Measurements from ENCODE around the gene LRRC4. TPM values are rescaled to one million over a fixed set of nuclear protein-coding genes. Genes with fewer than 3 reads are reported as not detected.

The LRRC4 gene, protein sequence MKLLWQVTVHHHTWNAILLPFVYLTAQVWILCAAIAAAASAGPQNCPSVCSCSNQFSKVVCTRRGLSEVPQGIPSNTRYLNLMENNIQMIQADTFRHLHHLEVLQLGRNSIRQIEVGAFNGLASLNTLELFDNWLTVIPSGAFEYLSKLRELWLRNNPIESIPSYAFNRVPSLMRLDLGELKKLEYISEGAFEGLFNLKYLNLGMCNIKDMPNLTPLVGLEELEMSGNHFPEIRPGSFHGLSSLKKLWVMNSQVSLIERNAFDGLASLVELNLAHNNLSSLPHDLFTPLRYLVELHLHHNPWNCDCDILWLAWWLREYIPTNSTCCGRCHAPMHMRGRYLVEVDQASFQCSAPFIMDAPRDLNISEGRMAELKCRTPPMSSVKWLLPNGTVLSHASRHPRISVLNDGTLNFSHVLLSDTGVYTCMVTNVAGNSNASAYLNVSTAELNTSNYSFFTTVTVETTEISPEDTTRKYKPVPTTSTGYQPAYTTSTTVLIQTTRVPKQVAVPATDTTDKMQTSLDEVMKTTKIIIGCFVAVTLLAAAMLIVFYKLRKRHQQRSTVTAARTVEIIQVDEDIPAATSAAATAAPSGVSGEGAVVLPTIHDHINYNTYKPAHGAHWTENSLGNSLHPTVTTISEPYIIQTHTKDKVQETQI
- under 0.01 TPM in 1 of 2 replicates, not detected in the other for total RNA-seq (2014; rRNA removed; shearing (Covaris generic))

DNA sequence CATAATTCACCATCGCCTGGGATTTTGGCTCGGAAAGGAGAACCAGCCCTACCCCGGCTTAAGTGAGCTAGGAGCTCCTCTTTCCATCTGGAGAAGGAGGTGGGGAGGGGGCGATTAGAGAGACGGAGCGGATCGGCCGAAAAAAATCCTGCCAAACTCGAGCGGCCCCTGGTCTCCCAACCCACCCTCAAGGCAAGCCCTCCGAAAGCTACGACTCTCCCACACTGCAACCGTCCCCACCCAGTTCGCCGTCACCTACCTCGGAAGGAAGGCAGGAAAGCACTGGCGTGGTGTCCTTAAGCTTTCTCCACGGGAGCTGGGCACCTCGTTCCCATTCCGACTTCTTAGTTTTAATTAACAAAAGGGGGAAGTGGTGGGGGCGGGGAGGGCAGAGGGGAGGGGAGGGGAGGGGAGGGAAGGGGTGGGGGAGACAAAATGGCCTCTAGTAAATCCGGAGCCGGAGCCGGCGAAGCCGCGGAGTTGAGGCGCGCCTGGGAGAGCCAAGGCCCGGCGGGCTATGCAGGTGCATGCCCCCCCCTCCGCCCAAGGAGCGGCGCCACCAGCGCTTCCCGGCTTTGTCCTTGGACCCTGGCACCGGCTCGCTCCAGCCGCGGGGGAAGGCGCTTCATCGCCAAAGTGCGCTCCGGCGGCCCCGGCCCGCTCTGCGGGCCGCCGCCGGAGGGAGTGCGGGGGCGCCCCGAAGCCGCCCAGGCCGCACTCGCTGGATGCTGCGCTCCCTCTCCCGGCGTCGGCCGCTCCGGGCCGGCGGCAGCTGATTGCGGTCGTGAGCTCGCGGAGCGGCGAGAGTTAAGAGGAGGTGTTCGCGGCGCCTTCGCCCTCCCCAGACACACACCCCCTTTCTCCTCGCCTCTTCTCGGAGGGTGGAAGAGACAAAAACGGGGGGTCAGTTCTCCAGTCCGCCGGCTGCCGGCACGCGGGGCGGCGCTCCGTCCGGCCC lies at the start of gene LRRC4:
LRRC4 (minus strand) TSS at position 784 of the 958 bp plus-strand sequence. CDS start 797 bp downstream, outside the sequence.
- DNase-seq (ENCODE audit: low read depth): peak; percentile 44

DNA sequence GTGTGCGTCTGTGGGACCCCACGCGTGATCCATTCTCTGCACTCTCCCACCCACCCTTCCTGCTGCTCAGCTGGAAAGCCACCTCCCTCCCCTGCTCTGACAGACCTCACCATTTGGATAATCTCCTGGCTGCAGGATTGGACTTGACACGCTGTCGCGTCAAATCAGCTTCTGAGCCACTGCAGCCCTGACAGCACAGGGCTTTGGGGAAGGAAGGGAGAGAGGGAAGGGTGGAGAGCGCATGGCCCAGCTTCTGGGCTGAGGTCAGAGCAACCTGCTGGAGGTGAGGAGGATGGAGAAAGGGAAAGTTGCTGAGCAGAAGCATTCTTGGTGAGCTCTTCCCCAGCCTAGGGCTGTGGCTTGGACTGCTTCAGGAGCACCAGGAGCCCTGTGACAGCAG lies 48.9 kb upstream of the LRRC4 start:
- DNase-seq (ENCODE audit: low read depth): no peak

DNA sequence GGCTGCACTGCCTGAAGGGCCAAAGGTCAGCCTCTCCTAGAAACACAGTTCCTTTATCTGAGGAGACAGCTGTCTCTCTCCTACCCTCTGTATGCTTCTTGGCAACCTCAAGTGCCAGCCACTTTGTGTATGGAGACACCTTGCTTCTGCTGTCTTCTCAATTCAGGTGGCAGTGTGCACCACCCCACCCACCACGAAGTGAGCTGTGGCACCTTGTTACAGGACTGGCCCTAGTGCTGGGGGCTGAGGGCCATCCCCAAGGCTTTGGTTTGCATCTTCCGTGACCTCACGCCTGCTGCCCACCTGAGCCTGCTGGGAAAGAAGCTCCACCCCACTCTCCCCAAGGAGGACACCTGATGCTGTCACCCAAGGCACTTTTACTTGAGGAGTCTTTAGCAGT lies 47.1 kb upstream of the LRRC4 start:
- DNase-seq (ENCODE audit: low read depth): no peak

DNA sequence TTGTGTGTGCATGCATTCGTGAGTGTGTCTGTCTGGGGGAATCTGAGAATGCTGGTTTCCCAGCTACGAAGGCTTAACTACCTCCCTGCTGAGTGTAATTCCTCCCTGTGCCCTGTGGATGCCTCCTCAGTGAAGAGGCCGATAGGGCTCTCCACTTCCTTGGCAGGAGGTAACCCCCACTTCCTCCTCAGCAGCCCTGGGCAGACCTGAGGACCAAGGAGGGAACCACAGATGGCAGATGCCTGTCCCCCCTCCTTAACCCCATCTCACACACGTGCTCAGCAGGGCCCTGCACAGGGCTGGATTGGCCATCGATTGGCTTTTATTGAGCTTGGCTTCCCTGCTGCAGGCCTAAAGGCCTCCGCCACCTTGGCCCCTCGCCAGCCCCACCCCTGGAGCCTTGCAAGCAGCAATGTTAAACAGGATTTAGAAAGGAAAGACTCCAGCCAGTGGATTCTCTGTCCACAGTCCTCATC lies 45.6 kb upstream of the LRRC4 start:
- no peak for DNase-seq (ENCODE audit: low read depth)

DNA sequence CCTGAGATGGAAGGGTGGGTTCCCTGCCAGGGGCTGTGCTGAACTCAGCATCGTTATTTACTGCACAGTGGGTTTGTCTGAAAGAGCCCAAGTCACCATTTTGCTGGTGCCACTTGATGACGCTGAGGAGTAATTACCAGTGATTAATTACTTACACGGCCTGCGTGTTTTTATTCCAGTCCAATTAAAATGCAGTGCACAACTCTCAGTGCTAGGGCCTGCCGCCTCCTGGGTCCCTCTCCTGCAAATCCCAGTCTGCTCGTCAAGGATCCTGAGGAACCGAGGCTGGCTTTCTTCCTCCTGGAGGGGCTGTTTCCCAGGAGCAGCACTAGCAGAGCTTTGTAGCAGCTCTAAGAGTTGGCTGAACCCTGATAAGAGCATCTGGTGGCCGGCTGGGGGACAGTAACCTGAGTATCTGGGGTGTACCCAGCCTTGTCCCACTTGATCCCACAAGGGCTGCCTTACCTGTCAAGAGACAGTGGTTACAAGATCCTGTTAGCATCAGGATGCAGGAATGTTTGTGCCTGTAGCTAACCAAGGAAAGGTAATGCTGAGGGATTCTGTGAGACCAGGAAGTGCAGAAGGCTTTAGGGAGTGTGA lies 45.1 kb upstream of the LRRC4 start:
- no peak for DNase-seq (ENCODE audit: low read depth)

DNA sequence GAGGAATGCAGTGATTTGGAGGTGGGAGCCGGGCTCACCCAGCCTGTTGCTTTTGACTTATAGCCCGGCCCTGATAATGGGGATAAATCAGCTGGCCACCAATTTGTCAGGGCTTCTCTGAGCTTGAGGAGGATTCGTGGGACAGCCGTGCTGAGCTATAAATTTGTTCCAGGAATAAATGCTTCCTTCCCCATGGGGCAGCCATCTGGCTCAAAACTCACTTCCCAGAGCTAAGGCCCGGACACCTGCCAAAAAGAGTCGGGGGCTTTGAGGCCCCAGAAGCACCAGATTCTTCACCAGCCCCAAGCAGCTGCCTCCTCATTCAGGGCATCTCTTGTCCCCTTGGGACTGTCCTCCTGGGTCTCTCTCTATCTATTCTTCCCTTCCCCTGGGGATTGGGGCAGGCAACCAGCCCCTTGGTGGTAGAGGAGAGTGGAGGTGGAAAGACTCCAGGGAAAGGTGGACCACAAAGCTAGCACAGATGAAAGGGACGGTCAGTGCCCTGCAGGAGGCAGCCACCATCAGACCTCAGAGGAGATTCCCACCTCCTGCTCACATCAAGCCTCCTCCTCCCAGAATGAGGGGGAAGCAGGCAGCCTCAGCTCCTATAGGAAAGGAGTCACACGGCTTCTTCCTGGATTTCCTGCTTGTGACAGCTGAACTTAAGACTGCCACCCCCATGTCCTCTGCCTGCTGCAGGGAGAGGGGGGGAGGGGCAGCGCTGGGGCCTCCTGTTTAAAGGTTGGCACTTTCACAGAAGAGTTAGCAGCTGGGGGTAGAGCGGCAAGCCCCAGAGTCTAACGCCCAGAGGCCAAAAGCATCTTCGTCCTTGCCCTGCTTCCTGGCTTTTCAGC lies 44.2 kb upstream of the LRRC4 start:
- no peak for DNase-seq (ENCODE audit: low read depth)

DNA sequence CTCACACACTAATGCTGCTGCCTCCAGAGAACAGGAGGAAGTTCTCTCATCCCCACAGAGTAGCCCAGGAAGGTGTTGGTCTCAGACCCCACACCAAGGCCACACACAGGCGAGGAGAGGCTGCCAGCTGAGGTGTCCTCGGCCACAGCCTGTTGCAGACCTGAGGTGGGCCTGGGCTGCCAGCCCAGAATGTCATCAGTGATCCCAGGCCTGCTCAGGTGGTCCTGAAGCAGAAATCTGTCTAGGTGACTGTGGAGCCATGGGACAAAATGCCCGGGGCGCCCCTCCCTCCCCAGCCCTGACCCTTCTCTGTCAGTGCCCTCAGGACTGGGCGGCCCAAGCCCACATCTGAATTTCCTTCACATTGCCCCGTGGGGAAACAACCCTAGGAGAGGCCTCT lies 43.5 kb upstream of the LRRC4 start:
- no peak for DNase-seq (ENCODE audit: low read depth)

DNA sequence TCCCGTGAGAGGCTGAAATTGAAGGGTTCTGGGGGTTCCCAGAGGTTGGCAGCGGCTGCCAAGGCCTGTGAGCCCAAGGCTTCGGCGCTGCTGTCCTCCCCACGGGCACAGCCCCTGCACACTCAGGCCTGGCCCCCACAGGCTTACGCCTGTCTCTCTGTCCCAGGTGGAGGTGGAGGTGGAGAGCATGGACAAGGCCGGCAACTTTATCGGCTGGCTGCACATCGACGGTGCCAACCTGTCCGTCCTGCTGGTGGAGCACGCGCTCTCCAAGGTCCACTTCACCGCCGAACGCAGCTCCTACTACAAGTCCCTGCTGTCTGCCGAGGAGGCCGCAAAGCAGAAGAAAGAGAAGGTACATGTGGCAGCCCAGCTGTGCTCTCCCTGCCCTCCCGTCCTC lies 43.1 kb upstream of the LRRC4 start:
- DNase-seq (ENCODE audit: low read depth): no peak

DNA sequence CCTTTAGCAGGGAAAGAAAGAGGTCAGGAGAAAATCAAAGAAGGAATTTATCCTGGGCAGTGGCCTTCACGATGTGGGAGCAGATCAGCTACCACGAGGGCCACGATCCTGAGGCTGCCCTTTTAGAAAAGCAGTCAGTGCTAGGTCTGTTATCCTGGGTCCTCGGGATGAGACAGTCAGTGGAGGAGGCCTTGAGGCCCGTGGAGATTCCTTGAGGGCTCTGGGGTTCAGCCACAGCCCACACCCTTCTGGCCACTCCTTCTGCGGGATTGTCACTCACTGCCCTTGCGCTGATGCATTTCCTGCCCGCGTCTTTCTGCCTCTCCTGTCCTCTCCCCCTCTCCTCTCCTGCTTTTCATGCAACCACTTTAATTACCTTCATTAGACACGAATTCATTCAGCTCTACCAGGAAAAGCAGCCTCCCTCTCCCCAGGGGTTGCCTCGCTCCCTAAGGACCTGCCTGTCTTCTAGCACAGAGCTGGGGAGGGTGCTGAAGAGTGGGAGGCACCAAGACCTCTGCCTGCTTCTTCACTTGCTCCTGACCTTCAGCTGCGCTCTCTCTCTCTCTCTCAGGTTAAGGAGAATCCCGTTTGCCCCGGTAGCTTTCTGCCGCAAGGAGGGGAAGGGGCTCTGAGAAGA lies 42.6 kb upstream of the LRRC4 start:
- no peak for DNase-seq (ENCODE audit: low read depth)

DNA sequence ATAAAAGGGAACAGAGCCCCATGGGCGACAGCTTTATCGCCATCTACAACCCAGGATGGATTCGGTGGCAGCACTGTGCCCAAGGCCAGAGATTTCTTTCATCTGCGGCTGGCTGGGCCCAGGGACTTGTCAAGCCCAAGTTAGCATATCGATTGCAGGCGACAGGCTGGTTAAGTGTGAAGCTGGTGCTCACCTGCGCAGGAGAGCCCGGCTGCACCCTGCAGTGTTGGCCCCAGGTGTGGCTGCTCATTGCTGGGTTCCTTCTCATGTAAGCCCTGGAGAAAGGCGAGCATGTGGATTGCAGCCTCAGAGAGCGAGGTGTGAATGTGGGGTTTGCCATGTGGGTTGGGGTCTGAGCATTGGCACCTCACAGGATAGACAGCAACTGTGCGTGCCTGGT lies 40.6 kb upstream of the LRRC4 start:
- DNase-seq (ENCODE audit: low read depth): no peak

DNA sequence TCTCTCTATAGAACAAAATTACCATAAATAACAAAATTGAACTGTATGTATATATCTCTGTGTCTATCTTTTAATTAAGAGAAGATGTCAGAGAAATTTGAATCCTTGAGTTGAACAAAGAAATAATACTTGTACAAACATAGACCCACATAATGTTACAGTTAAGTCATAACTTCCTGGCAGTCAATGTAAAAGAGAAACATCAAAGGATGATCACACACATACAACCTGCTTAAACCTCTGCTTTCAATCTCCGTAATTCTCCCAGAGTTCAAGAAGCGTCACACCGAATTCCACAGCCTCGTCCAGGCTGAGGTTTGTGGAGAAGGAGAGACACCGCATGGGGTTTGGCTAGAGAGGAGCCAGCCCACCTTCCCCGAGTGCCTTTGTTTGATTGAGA lies 40.1 kb upstream of the LRRC4 start:
- DNase-seq (ENCODE audit: low read depth): no peak

DNA sequence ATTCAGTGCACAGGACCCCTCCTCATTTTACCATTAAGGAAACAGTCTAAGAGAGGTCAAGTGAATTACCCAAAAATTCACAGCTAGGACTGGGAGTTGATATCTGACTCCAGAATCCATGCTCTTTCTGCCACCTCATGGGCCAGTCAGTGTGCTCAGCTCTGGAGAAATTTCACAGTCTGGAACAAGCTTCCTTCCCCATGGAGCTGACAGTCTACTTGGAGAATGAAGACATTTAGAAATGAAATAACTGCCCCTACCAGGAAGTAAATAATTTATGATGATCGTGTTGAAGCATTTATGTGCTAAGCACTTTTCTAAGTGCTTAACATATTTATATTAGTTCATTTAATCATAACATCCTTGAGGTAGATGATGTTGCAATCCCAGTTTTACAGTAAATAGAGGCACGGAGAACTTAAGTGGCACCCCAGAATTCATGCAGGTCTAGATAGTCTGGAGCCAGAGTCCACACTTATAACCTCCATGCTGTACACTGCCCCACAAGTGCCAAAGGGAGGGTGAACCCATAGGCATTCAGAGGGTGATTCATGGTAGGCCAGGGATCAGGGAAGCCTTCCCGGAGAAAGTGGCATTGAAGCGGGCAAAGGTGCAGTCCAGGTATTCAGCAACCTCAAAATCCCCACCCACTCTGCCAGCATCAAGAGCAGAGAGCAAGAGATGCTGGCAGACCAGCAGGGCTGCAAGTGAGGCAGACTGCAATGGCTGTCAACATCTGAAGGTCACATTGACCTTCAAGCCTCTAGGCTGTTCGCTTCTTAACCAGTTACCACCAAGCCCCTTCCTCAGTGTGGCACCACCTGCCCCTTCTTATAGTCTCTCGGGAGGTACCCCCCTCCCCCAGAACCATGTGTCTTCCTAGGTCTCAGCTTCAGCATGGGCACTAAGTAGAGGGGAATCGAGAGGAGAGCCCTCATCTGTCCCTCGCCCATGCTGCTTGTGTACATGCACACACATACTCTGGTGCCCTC lies 38.4 kb upstream of the LRRC4 start:
- no peak for DNase-seq (ENCODE audit: low read depth)

DNA sequence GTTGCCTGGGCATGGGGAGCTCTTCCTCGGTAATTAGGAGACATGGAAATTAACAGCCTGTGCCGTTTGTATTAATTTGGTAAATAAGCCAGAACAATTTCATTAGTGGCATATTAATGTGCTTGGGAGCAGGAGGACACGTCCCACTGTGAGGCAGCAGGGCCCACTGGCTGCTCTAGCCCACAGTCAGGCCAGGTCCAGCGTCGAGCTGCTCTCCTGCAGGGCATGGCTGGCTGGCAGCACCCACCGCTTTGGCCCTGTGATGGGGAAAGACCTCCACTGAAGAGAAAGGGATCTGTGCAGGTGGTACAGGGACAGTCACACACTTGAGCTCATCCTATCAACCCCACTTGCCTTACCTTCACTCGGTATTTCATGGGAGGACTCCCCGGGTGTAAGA lies 37.5 kb upstream of the LRRC4 start:
- no peak for DNase-seq (ENCODE audit: low read depth)

DNA sequence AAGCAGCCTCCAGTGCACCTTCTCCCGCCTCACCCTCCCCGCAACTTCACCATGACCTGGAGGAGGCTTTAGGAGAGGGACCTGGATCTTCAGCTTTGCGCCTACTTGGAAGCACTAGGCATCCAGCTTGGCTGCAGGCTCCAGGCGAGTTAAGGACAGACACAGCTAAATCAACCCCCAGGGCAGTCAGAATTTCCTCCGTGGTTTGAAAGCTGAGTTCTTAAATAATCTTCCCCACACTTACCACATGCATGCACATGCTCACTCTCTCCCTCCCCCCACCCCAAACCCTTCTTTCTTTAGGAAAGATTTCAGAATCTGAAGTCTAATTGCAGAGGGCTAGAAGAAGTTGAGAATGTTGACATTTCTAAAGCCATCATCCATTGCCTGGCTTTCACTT lies 36.7 kb upstream of the LRRC4 start:
- peak; percentile 39 for DNase-seq (ENCODE audit: low read depth)

DNA sequence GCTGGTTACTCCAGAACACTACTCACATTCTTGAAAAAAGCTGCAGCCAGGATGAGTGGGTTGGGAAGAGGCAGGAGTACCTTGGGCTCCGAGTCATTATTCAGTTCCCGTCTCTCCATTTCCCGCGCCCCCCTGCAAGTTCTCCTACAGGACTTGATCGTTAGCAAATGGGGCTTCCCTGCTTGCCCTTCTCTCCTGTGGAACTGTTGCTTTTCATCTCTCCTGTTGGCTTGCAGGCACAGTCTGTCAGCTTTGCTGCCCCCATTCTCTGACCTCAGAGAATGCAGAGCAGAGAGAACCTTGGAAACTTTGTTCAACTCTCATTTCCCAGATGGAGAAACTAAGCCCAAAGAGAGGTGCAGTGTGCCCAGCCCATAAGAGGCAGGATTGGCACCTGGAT lies 35.6 kb upstream of the LRRC4 start:
- no peak for DNase-seq (ENCODE audit: low read depth)

DNA sequence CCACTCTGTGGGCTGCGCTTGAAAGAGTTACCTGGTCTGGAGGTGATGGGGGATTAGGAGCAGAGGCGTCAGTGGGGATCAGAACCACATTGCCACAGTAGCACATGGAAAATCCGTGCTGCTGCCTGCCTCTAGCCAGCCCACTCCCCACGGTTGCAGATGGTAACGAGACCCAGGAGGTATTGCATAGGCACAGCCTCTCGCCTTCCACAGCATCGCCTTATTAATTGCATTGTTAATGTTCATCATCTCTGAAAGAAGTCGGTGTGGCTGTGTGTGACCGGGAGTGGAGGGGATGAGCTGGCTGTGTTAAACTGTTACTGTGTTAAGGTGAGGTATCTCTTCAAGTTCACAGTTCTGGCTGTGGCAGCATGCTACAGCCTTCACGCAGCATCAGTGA lies 35.2 kb upstream of the LRRC4 start:
- DNase-seq (ENCODE audit: low read depth): no peak

DNA sequence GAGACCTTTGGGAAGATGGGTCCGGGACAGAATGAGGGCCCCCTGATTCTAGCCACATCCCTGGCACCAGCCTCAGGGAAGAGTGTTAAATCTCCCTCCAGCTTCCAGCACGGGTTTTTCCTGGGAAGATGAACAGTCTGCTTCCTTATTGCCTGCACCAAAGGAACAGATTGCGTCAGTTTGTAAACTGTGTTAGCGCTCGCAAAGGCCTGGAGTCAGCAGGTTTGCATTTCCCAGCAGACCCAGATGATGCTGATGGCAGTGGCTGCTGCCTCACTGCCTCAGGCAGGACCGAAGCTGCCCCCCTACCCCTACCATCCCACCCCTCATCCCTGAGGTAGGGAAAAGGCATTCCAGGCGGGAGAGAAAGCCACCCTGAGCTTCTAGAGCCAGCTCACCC lies 34.6 kb upstream of the LRRC4 start:
- DNase-seq (ENCODE audit: low read depth): no peak

DNA sequence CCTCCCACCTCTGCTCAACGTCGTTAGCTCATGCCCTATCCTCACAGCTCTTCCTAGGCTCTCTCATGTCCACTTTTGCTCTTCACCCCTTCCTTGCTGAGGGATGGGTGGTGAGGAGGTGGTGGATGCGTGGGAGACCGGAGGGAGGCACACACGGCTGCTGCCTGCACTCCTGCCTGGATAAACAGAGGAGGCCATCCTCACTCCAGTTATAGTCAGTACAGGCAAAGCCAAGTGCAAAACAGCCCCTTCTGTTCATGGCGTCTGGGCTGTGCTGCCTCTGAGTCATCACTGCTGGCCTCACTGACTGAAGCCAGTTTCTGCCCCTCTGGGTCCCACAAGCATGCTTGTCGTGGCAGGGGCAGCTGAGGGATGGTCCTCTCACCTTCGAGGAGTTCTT lies 31.9 kb upstream of the LRRC4 start:
- no peak for DNase-seq (ENCODE audit: low read depth)

DNA sequence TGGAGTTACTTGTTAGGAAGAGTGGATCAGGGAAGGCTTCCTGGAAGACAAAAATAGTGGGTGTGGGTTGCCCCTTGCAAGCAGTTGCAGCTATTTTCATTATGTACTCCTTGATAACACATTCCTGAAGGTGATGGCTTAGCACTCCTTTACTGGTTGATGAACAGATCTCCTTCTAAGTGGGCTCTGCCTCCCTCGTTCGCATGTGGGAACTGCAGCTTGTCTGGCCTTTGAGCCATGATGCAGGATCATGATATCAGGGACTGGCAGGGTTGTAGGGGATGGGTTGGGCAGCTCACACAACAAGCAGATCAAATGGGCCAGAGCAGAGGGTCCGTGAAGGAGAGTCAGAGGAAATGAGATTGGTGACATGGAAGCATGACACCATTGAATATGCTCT lies 28.8 kb upstream of the LRRC4 start:
- no peak for DNase-seq (ENCODE audit: low read depth)
